NCI-H82 (cell line): Measurements from ENCODE around the gene SUMO3.
"Not testable (repeated sequence)": the region's sequence is repeated elsewhere in the genome, so short reads cannot be mapped to it uniquely, and the experiment has no call there.

Experiments
- DNase-seq: peaks from one replicate; lab custom pipeline; 2025; lab: John Stamatoyannopoulos, UW

SUMO3 gene

DNA sequence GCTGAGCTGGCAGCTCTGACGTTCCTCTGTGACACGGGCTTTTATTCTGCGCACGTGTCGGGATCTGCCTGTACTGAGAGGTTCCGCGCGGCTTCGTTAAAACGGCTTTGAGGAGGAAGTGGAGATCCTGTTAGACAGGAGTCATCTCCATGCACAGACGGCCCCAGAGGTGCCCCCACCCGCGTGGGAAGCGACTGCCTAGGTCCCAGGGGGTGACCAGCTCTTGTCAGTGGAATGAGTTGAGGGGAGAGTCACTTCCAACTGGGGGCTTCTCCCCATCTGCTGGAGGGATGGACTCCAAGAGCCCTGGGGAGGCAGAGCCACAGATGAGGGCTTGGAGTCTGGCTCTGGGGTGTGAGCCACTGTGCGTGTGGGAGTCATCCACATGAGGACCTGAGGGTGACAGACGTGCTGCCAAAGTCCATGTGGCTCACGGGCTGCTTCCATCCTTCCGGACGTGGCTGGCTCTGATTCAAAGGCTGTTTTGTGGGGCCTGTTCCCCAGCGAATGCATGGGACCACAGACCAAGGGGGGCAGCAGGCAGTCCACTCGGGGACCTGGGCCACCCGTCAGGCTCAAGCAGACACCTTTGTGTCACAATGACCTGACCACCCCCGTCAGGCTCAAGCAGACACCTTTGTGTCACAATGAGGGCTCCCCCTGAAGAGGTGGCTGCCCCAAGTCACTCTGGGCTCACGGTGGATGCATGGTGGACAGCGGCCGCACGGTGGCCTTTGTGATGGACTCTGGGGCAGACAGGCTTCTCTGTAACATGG lies 28.8 kb upstream of the SUMO3 start:
- DNase-seq: peak; percentile 69

DNA sequence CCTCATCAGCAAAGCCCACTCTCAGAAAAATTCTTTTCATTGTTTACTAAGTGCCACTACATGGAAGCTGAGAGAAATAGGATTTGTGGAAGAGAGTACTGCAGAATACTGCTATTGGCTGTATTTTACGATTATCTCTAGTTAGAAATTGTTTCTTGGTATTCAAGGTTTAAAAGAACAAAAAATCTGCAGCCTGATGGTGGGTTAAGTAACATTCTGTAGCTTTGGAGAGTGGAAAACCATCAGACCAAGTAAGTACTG lies 28.3 kb upstream of the SUMO3 start:
- no peak for DNase-seq

DNA sequence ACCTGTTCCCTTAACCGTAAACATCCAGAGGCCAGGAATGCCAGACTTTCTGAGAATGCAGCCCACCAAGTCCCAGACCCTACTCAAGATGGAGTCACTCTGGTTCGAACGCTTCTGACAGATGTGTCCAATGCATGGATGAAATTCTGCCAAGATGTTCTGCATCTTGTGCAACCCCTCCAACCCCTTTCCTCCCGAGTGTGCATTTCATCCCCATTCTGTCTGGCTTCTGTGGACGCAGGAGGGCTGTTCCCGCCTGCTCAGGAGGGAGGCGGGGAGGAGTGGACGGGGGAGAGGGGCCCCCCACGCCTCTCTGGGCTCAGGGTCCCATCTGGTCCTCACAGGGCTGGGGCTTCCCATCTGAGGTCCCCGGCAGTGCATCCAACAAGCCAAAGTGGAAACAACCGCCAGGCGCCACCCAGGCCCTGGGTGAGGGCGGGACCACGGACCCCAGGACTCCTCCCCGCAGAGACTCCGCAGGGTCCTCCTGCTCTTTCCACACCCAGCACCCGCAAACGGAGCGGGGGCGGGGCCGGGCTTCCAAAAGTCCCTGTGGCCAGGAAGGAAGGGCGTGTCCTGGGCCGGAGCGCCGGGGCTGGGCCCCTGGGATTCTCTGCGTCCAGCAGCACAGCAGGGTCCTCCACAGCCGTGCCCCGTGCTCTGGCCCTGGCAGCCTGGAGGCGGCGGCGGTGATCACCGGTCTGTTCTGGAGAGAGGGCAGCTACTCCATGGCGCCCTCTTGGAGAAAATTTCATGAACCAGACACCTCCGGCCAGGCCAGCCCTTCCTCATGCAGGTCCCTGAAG lies 27.8 kb upstream of the SUMO3 start:
- peak; percentile 76 for DNase-seq

DNA sequence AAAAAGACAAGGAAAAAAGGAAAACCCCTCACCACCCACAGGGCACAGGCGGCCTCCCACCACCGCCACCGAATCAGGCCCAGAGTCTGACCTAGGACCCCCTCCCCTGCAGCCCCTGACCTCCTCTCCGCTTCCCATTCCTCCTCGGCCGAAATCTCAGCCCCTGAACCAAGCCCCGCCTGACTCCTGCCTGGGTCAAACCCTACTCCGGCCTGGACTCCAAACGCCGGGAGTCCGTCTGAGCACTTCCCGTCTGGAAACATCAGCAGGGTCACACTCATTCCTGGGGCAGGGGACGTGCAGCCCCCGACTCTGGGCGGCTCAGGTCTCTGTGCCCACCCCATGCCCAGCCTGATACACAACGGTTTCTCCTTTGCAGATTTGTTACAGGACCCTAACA lies 26.4 kb upstream of the SUMO3 start:
- no peak for DNase-seq

DNA sequence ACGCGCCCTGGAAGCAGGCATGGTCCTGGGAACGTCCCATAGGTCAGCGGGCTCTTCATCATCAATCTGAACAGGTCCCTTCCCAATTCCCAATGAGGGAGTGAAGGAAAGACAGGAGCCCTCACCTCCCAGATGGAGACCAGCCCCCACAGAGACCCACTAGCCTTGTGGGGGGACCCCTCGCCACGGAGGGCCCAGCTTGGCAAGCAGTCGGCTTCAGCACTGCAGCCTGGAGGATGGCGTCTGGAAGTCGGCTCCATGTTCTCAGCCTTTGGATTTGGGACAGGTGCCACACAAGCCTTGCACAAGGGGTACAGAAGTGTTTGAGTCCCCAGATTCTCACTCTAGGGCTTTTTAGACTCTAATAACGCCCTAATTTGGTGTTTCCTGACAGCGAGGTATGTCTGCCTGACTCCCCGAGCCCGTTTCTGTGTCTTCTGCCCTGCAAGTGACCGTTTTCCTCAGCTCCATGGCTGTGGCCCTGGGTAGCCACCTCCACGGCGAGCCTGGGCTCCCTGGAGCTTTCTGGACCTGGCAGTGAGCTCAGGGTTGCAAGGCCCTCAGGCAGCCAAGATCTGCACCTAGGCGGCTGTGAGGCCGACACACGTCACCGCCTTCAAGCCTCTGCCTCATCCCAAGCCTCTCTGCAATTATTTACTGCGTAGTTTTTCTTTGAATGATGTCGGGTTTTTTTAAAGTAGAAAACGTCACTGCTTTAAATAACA lies 25.0 kb upstream of the SUMO3 start:
- DNase-seq: no peak

DNA sequence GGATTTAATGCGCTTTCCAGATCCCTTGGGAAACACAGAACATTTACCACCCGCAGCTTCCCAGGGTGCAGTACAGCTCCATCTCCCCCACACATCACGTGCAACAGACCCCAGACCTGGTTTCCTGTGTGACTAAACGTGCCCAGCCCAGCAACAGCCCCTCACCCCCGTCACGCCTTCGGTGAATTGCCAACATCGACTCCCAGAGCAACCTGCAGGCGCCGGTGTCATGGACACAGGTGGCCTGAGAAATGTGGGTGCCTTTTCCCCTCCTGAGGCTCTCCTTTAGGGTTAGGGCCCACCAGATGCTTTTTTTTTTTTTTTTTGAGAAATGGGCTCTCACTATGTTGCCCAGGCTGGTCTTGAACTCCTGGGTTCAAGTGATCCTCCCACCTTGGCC lies 24.2 kb upstream of the SUMO3 start:
- DNase-seq: no peak

DNA sequence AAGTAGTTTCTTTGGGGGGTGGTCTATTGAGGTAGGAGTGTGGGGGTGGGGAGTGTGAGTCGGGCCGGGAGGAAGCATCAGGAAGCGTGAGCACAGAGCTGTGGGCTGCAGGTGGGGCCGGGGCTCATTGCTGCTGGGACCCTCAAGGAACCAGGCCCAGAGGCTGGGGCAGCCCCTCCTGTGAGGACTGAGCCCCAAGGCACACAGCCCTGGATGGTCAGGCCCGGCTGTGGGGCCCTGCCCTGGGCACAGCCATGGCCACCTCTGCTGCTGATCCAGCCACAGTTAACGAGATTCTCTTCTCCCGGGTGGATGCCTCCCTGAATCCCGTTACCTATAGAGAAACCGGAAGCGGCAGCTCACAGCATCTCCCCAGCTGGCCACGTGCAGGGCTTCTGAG lies 22.9 kb upstream of the SUMO3 start:
- DNase-seq: peak; percentile 33

DNA sequence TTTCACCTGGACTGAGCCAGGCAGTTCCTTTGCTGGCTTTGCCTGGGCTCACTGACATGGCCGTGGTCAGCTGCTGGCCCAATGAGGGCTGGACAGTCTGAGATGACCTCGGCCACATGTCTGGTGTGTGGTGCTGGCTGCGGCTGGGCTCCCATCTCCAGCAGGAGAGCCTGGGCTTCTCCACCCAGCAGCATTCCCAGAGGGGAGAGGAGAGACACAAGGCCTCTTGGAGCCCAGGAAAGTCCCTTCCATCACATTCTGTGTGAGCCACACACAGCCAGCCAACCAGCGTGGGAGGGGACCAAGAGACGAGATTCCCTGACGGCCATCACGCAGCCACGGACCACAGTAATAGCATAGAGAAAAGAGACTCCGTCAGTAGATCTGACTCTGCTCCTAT lies 21.1 kb upstream of the SUMO3 start:
- no peak for DNase-seq

DNA sequence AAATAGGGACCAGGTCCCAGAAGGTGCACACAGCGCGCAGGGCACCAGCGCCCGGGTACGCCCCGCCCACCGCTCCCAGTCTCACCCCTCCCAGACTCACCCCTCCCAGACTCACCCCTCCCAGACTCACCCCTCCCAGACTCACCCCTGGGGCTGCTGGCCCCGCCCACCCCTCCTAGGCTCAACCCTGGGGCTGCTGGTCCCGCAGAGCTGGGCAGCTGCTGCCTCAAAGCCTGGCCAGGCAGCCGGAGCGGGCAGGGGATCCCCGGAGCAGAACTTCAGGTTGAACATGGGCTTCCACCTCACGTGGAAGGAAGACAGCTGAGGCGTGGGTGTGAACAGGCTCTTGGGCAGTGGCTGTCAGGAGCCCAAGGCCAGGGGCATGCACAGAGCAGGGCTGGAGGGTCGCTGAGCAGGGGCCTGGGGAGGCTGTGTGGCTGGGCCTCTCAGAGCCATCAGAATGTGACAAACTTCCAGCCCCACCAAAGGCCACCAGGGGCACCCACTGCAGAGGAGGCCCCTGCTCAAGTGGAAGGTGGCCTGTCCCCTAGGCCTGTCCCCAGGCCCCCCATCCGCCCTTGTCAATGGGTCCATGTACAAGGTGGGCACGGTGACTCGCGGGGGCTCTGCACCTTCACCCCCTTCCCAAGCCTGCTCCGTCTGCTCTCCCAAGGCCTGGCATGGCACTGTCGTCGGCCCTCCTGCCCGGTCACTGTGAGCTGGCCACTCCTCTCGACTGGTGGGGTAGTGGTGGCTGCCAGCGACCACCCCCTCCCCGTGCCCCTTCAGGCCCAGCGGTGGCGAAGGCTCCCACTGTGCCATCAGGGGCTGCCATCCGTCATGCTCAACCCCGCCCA lies 20.4 kb upstream of the SUMO3 start:
- DNase-seq: no peak

DNA sequence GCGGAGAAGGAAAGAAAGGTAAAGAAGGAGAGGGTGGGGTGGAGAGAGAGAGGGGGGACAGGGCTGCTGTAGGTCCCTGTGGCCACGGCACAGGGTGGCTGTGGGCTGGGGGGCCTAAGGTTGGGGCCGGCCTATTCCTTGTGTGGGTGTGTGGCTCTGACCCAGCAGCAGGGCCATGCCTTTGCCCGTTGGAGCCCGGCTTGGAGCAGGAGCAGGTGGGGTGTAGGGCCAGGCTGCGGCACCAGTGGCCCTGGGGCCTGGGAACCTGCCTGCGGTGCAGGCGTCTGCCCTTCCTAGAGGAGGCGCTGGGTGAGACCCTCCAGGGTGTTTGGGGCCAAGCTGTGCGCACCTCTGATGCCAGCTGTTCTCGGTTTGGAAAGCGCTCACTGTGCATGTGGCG lies 19.7 kb upstream of the SUMO3 start:
- no peak for DNase-seq

DNA sequence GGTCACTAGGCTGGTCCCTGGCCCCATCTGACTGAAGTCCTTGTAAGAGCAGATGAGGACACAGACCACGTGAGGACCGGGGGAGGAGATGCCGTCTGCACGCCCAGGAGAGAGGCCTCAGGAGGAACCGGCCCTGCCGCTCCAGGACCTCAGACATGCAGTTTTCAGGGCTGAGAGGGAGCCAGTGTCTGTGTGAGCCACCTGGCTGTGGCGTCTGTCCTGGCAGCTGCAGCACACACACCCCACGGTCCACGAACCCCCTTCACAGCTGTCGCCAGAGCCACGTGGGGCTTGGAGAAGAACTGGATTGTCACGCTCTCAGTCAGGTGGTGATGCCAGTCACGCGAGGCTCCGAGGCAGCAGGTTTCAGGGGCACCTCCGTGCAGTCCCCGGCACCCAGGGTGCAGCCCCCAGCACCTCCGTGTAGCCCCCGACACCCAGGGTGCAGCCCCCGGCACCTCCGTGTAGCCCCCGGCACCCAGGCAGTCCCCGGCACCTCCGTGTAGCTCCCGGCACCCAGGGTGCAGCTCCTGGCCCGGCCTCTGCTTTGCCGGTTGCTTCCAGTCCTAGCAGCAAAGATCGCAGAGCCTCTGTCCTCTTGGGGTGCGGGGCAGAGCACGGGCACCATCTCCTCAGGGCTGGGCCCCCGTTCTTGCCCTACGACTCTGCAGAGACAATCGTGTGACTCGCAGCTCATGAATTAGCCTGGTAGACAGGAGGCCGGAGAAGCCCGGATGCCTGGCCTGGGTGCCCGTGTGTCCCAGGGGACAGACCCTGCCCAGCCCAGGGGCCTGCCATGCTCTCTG lies 19.0 kb upstream of the SUMO3 start:
- peak; percentile 85 for DNase-seq

DNA sequence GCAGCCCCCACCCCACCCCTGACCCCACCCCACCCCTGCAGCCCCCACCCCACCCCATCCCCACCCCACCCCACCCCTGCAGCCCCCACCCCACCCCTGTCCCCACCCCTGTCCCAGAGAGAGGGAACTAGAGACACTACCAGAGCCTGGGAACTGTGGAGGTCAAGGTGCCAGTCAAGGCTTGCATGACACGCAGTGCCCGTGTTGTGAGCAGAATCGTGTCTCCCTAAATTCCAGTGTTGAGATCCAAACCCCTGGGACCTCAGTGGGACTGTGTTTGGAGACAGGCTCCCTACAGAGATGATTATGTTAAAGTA lies 18.4 kb upstream of the SUMO3 start:
- no peak for DNase-seq

DNA sequence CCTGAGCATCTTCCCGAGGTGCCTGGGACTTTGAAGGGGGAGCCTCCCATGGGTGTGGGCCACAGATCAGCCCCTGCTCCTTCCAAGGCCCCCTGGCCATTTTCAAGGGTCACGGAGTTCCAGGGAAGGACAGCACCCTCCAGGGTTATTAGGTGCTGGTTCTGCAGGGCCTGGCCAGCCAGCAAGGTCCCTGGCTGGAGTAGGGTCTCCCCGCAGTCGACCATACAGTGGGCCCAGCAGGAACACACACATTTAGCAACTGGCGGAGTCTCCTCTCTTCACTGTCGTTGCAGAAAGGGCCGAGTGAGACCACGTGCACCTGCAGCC lies 17.7 kb upstream of the SUMO3 start:
- DNase-seq: no peak

DNA sequence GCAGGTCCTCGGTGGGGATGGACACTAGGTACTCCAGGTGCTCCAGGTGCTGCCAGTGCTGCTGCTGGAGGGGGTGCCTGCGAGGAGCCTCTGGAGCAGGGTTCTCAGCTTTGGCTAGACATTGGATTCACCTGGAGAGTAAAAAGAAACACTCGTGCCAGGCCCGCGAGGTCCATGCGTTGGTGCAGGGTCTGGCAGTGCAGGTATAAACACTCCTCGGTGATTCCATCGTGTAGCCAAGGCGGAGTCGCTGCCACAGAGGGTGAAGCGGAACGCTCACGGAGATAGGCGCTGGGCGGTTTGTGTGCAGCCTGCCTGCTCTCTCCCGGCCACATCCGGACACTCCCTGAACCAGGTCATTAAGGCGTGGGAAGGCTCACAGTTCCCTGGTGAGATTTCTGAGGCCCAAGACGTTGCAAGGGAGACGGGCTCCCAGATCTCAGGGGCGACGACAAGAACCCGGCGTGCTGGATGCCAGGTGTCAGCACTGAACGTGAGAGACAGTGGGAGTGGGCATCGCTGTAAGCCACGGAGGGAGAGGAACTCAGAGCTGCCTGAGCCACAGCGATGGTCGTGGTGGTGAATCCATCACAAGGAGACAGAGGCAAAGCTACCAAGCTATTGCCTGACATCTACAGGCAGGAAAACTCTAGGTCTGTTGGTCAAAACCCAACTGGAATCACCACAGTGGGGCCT lies 17.2 kb upstream of the SUMO3 start:
- no peak for DNase-seq

DNA sequence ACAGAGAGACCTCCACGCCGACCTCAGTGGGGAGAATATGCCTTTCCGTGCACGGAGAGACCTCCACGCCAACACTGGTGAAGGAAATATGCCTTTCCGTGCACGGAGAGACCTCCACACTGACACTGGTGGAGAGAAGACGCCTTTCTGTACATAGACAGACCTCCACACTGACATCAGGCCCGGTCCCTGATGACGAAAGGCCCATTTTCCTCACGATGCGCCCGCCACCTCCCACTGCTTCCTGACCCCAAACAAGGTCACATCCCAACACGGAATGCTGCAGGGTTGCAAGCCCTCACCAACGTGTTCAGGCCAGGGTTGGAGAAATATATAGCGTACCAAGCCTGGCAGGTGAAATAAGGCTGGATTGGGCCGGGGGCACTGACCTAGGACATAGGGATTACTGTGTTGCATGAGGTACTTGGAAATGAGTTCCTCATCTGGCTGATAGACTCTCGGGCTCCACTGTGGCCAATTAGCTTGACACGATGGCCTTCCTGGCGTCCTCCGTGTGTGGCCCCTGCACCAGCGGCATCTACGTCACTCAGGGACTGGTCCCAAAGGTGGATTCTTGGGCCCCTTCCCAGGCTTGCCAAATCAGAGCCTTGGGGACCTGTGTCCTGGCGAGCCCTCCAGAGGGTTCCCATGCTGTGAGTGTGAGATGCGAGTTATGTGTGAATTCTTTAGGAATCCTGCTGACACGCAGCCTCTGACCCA lies 16.5 kb upstream of the SUMO3 start:
- DNase-seq: no peak

DNA sequence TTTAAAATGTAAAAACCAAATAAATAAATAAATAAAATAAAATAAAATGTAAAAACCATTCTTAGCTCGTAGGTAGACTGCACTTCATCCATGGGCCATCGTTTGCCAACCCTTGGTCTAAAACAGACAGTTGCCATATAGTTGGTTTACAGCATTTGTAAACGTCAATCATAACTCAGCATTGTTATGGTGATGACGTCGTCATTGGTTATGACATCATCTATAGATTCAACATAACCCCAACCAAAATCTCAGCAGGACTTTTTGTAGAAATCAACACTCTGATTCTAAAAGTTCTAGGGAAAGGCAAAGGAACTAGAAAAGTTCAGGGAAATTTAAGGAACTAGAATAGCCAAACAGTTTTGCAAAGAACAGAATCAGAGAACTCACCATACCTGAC lies 15.8 kb upstream of the SUMO3 start:
- DNase-seq: no peak

DNA sequence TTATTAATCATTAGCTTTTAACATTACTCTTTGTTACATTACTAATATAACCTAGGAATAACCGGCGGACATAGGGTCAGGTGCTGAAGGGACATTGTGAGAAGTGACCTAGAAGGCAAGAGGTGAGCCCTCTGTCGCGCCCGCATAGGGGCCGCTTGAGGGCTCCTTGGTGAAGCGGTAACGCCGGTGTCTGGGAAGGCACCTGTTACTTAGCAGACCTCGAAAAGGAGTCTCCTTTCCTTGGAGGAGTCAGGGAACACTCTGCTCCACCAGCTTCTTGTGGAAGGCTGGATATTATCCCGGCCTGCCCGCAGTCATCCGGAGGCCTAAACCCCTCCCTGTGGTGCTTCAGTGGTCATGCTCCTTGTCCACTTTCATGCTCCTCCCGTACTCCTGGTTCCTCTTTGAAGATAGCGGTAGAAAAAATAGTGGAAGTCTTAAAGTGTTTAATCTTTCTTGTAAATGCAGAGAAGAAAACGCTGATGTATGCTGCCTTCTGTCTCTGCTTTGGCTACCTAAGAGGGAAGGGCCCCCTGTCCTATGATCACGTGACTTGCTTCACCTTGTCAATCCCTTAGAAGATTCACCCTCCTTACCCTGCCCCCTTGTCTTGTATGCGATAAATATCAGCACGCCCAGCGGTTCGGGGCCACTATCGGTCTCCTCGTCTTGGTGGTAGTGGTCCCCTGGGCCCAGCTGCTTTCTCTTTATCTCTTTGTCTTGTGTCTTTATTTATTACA lies 14.8 kb upstream of the SUMO3 start:
- DNase-seq: not testable (repeated sequence)

DNA sequence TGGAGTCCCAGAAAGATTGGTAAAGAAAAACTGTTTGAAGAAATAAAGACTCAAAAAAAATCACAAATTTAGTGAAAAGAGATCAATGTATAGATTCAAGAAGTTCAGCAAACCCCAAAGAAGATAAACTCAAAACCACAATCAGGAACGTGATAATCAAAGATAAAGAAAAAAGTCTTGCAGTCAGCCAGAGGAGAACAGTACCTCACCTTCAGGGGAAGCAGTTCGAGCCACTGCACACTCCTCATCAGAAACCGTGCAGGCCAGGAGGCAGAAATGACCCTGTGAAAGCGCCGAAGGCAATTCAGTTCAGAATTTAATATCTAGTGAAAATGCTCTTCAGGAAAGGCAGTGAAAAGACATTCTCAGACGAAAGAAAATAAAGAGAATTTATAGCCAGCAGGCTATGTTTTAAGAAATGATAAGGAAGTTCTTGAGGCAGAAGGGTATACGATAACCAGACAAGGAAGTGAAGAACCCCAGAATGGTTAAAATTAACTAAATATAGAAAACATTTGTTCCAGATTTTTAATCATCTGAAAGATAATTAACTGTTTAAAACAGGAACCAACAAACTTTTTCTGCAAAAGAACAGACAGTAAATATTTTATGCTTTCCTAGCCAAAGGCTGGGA lies 13.5 kb upstream of the SUMO3 start:
- DNase-seq: no peak

DNA sequence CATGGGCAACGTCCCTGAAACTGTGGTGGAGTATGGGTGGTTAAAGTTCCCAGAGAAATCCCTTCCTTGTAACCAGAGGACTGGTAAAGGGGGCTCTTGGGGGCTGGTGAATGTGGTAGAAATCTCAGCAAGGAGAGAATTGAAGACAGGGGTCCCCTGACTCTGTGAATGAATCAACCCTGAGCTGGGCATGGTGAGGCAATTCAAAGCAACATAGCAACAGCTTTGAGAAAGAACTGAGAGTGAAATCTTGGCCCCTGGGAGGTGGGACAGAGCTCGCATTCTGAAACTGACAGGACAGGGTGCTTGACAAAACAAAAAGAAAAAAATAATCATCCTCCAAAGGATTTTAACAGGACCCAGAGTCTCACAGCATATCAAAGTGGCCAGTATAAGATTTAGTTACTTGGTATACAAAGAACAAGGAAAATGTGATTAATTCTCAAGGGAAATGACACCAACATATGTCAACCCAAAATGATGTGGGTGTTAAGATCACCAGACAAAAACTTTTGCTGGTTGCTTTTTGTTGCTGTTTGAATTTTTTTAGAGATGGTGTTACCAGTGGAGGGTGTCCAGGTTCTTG lies 11.7 kb upstream of the SUMO3 start:
- no peak for DNase-seq
